HG03039 (cell line): ENCODE results near the gene AUP1.
A peak's percentile ranks its signal among the peaks of the same experiment; 100 is the strongest.
"Not testable (repeated sequence)": the region's sequence is repeated elsewhere in the genome, so short reads cannot be mapped to it uniquely, and the experiment has no call there.

Experiments used
- ATAC-seq: cut with Tn5 transposase; IDR thresholded peaks from one replicate; pipeline ENCODE4 v1.9.1; 2021; ENCODE audit warnings: mild to moderate bottlenecking, moderate library complexity; ENCODE audit not compliant: unreplicated experiment

Gene AUP1, protein sequence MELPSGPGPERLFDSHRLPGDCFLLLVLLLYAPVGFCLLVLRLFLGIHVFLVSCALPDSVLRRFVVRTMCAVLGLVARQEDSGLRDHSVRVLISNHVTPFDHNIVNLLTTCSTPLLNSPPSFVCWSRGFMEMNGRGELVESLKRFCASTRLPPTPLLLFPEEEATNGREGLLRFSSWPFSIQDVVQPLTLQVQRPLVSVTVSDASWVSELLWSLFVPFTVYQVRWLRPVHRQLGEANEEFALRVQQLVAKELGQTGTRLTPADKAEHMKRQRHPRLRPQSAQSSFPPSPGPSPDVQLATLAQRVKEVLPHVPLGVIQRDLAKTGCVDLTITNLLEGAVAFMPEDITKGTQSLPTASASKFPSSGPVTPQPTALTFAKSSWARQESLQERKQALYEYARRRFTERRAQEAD

DNA sequence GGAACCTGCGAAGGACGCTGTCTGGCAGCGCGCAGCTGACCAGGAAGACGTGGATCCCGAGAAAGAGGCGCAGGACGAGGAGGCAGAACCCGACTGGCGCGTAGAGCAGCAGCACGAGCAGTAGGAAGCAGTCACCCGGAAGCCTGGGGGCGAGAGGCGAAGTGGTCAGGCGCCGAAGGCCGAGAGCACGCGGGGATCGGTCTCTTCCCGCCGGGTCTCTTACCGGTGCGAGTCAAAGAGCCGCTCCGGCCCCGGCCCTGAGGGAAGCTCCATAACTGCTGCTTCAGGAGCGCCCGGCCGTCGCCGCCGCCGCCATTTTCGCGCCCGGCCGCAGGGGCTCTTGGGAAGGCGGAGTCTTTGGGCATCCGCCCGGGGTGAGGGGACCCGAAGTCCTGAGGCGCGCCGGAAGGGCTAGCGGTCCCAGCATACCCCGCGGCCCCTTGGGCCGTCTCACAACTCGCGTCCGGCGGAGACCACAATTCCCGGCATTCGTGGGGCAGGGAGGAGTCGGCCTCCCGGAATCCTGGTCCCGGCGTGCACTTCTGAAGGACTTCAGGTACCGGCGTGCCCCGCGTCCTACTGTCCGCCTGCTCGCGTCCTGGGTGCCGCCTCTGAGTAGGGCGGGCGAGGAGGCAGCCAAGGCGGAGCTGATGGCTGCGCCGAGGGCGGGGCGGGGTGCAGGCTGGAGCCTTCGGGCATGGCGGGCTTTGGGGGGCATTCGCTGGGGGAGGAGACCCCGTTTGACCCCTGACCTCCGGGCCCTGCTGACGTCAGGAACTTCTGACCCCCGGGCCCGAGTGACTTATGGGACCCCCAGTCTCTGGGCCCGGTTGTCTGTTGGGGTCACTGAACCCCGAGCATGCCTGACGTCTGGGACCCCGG lies at the start of gene AUP1, which contains the start of gene HTRA2:
Gene AUP1, minus strand, starts transcription at position 350 of the 882 bp plus-strand sequence. Its CDS starts 77 bp downstream, at position 273.
Gene HTRA2, plus strand, starts transcription at position 577 of the 882 bp plus-strand sequence. Its CDS starts 74 bp downstream, at position 651.
- peak; percentile 73 for ATAC-seq

DNA sequence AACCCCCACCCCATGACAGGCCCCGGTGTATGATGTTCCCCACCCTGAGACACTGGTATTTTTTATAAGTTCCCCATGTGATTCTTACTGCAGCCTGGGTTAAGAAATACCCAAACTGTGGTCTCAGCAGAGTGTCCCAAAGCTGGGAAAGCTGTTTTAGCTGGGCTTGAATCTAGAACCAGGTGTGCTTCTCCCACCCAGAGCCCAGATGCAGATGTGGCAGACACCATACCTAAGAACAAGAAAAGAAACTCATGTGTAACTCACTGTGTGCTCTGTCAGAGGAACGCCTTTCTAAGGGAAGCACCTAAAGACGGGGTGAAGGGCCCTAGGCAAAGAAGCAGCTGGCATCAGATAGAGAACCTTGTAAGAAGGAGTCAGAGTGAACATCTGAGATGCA lies 48.9 kb upstream of the AUP1 start:
- peak; percentile 47 for ATAC-seq

DNA sequence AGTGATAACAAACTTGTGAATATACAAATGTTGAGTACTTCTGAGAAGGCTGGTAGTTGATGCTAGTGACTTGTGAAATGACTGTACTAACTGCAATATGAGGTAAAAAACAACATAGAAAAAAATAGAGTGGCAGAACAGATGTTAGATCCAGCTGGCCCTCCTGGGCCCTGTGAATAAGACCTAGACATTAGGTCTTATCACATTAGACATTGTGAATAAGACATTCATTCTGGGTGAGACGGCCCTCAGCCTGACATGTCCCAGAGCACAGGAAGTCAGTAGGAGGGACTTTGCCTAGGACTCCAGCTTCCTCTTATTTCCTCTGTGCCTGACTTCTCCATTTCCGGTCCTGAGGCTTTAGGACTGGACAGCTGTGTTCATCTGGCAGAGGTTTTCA lies 47.9 kb upstream of the AUP1 start:
- peak; percentile 33 for ATAC-seq

DNA sequence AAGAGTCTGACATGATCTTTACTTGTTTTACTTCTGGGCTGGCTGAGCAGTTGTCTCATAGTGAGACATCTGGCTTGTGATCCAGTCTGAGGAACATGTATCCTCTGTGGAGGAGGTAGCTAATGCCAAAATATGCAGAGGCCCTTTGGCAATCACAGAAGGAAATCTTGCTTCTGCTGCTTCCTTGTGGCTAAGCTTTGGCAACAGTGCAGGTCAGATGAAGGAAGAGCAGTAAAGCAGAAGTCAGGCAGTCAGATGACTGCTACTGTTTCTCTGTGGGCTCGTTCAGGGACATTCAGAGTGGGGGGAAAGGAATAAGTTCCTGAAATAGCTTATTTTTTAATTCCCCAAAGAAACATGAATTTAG lies 47.3 kb upstream of the AUP1 start:
- ATAC-seq, result no peak

DNA sequence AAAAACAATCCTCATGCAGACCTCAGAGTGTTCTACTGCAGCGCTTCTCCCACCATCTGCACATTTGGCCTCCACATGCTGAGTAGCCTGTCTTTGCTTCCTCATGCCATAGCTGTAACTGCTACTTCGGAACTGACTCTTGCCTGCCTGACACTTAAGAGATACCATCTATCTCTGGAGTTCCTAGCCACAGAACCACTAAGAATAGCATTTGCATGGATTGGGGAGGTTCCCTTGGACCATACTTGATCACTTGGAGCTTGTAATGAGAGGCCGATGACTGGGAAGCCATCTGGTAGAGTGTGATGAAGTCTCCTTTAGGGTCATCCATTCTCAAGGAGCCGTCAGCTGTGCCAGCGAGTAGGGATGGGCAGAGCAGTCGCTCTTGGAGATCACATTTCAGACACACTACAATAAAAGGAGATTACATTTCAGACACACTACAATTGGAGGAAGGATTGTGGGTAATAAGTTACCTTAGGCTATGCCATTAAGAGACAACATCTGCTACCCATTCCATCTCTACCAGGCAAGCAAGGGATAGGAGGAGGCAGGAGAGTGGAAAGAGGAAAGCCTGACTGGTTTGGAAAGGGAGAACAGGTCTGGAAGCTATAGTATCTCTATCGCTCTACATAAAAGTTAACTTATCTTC lies 46.8 kb upstream of the AUP1 start:
- no peak for ATAC-seq

DNA sequence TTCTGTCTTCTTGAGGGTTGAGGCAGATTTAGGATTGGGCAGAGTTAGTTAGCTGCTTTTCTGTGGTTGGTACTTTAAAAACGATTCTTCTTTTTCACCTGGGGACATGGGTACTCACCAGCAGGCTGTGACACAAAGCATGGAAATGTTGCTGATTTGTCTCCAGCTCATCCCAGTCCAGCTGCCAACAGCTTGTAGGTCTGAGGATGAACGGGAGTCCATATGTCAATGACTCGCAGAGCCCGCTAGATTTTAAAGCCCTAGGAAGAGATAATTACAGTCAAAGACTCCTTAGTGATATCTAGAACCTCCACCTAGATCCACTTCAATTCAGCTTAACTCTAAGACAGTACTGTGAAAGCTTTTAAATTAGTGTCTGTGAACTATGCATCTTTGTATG lies 45.8 kb upstream of the AUP1 start:
- ATAC-seq, result no peak

DNA sequence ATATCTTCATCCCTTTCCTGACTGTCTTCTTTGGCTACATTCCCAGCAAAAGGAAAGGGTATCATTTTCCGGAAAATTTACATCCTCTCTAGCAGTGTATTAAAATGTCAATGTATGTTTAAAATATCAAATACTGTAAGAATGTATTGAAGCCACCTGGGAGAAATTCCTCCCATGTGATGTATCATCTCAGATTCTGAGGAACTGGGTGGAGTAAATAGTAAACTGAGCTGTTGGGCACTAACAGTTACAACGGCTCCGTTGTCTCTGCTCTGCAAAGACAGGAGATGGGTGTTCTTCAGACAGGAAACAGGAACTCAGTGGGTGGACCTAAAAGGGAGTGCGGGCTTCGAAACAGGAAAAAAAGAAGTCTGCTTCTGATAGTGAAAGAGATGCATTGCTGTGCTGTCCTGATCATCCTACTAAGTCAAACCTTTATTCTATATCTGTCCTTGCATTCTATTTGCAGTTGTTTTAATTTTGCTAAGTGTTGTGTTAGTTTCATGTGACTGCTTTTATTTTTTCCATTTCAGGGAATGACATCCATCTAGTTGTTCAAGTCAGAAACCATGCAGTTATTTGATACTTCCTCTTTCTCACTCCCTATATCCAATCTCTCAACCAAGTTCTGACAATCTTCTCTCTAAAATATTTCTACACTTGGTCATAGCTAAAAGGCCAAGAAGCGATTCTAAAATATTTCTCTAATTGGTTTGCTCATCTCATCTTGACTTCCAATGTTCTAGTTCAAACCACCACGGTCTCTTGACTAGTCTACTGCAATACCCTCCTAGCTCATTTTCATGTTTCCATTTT lies 44.4 kb upstream of the AUP1 start:
- peak; percentile 30 for ATAC-seq

DNA sequence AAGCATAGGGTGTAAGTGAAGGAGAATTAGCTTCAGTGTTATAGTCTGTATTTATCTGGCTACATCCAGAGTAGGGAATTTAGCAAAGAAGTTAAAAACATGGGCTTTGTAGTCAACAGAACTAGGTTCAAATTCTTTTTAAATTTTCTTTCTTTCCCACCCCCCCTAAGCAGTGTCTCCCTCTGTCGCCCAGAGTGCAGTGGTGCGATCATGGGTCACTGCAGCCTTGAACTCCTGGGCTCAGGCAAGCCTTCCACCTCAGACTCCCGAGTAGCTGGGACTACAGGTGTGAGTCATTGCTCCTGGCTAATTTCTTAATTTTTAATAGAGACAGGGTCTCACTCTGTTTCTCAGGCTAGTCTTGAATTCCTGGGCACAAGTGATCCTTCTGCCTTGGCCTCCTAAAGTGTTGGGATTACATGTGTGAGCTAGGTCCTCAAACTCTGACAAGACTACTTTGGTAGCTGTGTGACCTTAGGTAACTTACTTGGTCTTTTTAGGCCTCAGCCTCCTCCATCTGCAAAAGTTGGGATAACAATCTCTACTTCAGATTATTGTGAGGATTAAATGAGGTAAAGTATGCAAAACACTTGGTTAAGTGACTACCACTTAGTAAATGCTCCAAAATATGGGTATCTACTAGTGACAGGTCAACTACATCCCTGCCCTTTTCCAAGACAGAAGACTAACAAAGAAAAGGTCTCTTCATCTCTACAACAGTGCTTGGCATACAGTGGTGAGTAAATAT lies 42.8 kb upstream of the AUP1 start:
- no peak for ATAC-seq

DNA sequence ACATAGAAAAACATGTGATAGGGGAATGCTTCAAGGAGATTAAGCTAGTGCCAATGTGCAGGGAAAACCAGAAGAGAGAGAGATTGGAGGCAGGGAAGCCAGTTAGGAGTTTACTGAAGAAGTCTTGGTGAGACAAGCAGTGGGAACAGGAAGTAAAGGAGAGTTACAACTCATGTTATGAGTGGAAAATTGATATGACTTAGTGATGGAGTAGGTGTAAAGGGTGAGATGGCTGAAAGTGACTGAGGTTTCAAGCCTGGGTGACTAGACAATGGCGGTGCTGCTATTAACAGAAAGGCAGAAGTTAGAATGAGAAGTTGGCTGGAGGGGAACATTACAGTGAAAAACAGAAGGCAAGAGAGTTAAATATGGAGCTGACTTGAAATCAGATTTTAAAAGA lies 41.6 kb upstream of the AUP1 start:
- peak; percentile 58 for ATAC-seq

DNA sequence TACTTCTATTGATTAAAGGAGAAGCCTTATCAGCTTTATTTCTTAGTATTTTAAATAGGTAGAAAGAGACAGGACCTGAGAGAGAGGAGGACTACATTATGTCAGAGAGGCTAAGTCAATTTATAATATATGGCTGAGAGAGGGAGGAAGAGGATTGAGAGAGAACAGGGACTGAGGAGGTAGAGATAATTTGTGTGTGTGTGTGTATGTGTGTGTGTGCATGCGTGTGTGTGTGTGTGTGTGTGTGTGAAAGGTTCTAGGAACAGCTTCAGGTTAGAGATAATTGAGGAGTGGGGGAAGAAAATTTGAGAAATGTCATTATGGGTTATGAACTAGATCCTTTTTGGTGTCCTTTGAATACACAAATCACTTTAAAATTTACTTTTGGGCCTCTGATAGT lies 40.2 kb upstream of the AUP1 start:
- no peak for ATAC-seq

DNA sequence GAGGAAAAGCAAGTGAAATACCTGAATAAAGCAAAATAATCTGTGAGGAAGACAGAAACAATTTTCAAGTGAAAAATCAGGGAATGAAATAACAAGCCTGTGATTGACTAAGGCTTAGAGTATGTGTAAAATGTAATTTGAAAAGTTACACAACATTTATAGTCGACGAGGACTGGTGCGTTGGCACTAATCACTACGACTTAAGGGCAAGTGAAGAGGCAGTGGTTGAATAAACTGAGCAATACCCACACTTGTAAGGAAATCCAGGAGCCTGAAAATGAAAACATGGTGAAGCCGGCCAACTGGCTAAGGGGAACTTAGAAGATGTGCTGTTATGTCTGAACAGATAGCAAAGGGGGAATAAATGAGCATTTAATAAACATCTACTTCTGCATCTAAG lies 38.4 kb upstream of the AUP1 start:
- no peak for ATAC-seq

DNA sequence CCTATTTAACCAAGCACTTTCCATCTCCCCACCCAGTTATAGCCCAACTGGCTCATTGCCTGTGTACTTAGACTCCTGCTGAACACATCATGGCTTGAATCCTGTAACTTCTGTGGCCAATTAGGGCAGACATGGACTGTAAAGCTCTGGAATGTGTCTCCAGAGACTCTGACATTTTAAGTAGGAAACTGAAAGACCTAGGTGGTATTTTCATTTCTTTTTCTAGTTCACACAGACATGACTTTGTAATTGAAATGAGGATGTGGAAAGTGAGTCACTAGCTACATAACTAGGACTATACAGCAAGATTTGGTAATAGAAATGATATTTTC lies 37.2 kb upstream of the AUP1 start:
- no peak for ATAC-seq

DNA sequence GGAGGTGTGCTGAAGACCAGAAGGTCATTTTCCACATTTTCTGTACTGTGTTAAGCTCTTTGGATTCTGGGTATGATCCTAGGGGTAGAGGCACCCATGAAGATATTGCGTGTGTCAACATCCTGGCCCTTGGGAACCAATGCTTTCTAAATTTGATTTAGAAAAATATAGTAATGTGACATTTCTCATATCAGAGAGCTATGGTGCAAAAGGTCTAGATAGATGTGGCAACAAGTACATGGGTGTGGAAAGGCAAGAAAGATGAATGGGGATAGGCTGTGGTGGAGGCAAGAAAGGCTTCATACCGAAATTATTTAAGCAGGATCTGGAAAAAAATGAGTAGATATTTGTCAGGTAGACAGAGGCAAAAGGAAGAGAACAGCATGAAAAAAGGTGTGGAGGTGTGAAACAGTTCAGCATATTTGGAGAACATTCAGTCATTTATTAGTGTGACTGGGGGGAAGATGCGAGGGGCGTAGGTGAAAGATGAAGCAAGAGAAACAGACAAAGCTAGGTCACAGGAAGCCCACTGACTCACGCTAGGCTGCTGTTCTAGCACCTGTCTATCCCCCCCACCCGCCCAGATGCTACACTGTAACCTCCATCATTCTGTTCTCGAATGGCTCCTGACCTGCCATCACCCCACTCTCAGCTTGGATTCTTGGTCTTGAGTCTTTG lies 36.7 kb upstream of the AUP1 start:
- ATAC-seq, result no peak

DNA sequence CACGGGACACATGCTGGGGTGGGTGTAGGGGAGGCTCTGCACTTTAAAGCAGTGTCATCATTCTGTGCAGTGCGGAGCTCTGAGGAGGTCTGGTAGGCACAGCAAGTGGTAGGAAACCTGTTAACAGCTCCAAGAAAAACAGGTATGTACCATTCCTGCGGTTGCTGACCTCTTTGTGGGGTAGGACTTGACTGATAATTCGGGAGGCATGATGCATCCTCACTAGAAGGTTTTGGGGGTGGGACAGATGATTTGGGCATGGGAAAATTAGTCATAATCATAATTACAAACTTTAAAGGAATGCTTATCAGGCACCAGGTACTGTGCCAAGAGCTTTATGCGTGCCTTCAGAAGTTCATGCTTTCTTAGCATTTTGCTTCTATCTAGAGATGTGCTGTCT lies 34.7 kb upstream of the AUP1 start:
- no peak for ATAC-seq

DNA sequence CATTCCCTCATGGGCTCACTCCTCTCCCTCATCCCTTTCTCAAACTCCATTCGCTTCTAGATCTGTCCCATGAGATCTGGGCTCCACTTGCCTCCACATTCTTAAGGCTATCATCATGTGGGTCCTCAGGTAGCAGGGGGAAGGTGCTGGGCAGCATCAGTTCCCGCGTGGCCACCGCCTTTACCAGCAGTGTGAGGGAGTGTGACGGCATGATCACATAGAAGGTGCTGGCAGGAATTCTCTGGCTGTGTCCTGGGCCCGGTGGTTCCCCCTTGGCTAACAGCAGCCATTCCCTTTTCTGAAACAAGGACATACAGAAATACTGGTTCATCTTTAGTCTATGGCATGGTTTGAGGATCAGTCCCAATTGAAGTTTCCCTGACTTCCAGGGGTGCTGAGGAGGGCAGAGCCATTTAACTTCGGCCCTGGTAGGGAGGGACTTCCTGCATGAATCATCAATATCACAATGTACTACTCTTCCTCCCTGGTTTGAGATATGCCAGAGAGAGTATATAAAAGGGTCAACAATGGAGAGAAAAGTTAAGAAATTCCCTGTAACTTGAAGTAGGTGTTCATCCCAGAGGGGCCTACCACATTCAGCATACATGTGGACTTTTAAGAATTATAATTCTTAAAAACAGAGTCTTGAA lies 32.7 kb upstream of the AUP1 start:
- no peak for ATAC-seq

DNA sequence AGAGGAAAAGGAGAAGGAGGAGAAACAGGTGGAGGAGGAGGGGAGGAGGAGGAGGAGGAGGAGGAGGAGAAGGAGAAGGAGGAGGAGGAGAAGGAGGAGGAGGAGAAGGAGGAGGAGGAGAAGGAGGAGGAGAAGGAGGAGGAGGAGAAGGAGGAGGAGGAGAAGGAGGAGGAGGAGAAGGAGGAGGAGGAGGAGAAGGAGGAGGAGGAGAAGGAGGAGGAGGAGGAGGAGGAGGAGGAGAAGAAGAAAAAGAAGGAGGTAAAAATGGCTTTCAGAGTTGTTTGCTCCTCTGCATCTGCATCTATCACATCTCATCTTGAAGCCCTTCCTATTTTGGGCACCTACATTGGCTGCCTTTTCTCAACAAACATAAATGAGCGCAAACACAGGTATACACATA lies 31.5 kb upstream of the AUP1 start:
- not testable (repeated sequence) for ATAC-seq

DNA sequence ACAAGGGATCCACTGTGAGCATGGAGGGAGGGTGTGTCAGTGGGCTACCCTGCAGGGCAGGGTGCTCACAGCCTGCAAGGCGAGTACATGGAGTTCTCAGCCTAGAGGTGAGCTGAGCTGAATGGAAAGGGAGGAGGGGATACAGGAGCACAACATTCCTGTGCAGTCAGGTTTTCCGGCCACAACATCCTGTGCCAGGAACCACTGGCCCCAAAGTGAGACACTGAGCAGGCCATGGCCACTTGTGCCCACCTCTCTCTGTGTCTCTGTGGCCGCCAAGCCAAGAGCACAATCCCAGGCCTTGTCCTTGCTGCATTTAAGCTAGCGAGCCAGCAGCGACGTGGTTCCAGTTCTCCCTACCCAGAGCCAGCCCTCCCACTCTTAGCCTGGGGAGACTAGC lies 31.1 kb upstream of the AUP1 start:
- ATAC-seq, result no peak

DNA sequence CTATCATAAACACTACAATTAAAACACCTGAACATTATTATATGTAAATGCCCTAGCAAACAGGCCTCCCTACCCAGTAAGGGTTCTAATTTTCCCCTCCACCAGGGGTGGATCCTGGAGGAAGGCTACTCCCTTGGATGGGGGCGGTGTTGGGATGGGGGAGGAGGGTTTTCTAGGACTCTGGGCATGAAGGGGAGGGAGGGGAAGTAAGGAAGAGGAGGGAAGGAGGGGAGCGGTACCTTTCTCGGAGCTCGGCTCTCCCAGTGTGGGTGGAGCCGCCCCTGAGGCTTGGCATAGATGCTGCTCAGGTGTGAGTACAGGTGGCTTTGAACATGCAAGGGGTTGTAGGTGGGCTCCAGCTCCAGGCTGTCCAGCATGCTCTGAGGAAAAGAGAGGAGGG lies 30.4 kb upstream of the AUP1 start:
- no peak for ATAC-seq
